Karpas-422 (cell line): ENCODE results near the gene UBE4A. TPM values are rescaled to one million over a fixed set of nuclear protein-coding genes. Genes with fewer than 3 reads are reported as not detected.

Experiments
- small RNA-seq: library from RNA; depleted of rRNA; stranded (forward); fragments of <200 nt; gene quantifications from one replicate; pipeline ENCODE3, GENCODE V24; 2014
- total RNA-seq: library from RNA; depleted of rRNA; stranded (reverse); fragments of >200 nt; shearing (Covaris generic); gene quantifications from 2 replicates; pipeline ENCODE4 v1.2.3, GENCODE V29; 2014; ENCODE audit warnings: low replicate concordance; rRNA removed

UBE4A gene
- total RNA-seq, 1 experiment from 2014 or later, result 26.3 TPM

Small RNA genes within 50 kb of the gene (small RNA-seq; reads per million reads assigned to genes)
- not detected for gene AP001582.1

Other genes with a start within 250 kb of the UBE4A start
- not detected in 2 replicates for gene SCN4B, start 206.8 kb upstream of the UBE4A start, total RNA-seq
- gene SCN2B, start 183.0 kb upstream of the UBE4A start, total RNA-seq, result 0.25 TPM in 1 of 2 replicates, not detected in the other
- gene JAML, start 134.6 kb upstream of the UBE4A start, total RNA-seq, result 5.4 and 9.1 TPM in 2 replicates
- gene MPZL3, start 107.2 kb upstream of the UBE4A start, total RNA-seq, result 2.7 and 7.0 TPM in 2 replicates
- not detected in 2 replicates for gene MPZL2, start 95.3 kb upstream of the UBE4A start, total RNA-seq
- 0.32 and 1.3 TPM in 2 replicates for gene CD3E, start 54.9 kb upstream of the UBE4A start, total RNA-seq
- gene CD3D, start 16.9 kb upstream of the UBE4A start, total RNA-seq, result 3.7 and 5.7 TPM in 2 replicates
- 88.1 and 158 TPM in 2 replicates for gene CD3G, start 15.3 kb upstream of the UBE4A start, total RNA-seq
- 80.7 and 82.4 TPM in 2 replicates for gene ATP5MG, start 42.0 kb downstream of the UBE4A start, total RNA-seq
- gene KMT2A, start 76.9 kb downstream of the UBE4A start, total RNA-seq, result 37.6 and 40.7 TPM in 2 replicates
- gene TTC36, start 167.9 kb downstream of the UBE4A start, total RNA-seq, result not detected in 2 replicates
- gene TMEM25, start 171.6 kb downstream of the UBE4A start, total RNA-seq, result 9.1 and 12.1 TPM in 2 replicates
- 13.5 and 28.6 TPM in 2 replicates for gene IFT46, start 206.3 kb downstream of the UBE4A start, total RNA-seq
- 29.6 and 34.4 TPM in 2 replicates for gene ARCN1, start 212.8 kb downstream of the UBE4A start, total RNA-seq
- gene PHLDB1, start 248.0 kb downstream of the UBE4A start, total RNA-seq, result 0.19 TPM in 1 of 2 replicates, not detected in the other